ENCODE data around the gene CHST15.

The CHST15 gene

DNA sequence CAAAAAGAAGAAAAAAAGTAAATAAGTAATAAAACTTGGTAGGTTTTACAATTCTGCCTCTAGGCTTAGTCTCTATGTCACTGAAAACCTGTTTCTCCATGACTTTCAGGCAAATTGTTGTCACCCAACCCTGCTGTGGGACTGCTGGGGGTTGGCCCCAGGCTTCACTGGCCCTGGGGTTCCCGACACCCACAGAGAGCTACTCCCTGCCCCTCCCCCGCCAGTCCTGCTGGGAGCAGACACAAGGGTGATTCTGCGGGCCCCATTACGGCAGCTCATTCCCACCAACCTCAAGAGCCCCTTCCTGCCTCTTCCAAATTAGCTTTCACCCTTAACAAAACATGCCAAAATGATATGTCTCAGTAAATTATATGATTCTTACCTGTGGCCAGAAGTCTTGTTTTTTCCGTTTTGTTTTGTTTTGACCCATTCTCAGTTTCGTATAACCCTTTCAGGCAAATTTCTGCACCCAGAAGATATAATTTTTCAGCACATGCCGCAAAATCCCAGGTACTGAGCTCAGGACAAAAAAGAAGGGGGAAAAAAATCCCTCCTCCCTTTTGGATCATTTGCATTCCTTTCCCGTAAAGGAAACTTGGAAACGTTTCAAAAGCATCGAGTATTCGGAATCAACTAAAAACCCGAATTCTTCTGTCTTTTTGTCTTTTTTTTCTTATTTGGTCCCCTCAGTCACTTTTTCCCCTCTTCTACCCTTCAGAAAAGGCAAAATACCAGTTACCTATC lies 27.8 kb downstream of the CHST15 start:
- DNase-seq (ENCODE audit: low read depth), result no peak

GRCh38 chr10:124064676-124065075 lies 28.7 kb downstream of the CHST15 start:
- DNase-seq (ENCODE audit: low read depth), result no peak

- no peak for DNase-seq (ENCODE audit: low read depth)
Measured at GRCh38 chr10:124063750-124064603, 29.4 kb downstream of the CHST15 start.

DNA sequence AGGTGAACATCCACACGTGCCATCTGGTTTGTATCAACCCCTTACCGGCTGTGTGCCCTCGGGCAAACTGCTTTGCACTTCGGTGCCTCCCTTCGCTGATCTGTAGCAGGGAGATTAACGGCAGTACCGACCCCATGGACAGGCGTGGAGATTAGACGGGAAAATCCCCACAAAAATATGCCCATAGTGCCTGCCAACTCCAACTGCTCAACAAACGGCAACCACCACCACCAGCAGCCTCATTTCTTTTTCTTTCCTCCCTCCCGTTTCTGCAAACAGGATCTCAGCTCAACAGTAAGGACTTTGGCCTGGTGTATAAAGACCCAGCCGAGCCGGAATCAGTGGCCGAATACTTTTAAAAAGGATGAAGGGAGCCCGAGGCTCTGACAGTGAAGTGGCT lies 31.0 kb downstream of the CHST15 start:
- DNase-seq (ENCODE audit: low read depth), result no peak

- DNase-seq (ENCODE audit: low read depth), result no peak
Measured at GRCh38 chr10:124061030-124061429, 32.4 kb downstream of the CHST15 start.

DNA sequence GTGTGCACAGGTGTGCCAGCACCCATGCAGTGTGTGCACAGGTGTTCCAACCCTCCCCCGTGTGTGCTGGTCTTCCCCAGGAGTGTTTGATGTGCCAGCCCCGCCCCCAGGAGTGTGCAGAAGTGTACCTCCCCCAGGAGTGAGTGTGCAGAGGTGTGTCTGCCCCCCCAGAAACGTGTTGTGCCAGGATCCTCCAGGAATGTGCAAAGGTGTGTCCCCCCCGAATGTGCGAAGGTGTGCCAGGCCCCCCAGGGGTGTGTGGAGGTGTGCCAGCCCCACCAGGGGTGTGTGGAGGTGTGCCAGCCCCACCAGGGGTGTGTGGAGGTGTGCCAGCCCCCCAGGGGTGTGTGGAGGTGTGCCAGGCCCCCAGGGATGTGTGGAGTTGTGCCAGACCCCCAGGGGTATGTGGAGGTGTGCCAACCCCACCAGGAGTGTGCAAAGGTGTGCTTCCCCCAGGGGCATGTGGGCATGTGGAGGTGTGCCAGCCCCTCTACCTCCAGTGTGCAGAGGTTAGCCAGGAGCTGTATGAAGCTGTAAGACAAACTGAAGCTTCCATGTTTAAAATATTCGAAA lies 33.2 kb downstream of the CHST15 start:
- DNase-seq (ENCODE audit: low read depth), result no peak

DNA sequence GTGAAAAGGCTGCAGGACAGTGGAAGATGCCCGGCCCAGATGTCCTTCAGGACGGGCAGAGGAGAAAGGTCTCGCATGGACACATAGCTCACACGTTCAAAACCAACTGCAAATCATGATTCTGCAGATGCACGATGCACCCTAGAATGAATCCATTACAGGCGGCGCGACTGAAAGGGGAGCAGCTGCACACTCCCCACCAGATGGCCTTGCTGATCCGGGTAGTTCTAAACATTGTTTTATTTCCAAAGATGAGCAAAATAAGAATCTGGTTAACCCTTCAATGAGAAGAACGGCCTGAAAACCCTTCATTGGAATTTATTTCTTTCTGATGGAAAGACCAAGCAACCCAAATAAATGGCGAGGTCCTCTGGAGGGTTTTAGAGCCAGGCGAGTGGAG lies 33.8 kb downstream of the CHST15 start:
- DNase-seq (ENCODE audit: low read depth), result no peak

GRCh38 chr10:124058346-124059003 lies 34.9 kb downstream of the CHST15 start:
- DNase-seq (ENCODE audit: low read depth), result no peak

- no peak for DNase-seq (ENCODE audit: low read depth)
Measured at GRCh38 chr10:124057601-124058000, 35.8 kb downstream of the CHST15 start.

GRCh38 chr10:124056337-124056980 lies 36.9 kb downstream of the CHST15 start:
- no peak for DNase-seq (ENCODE audit: low read depth)

- no peak for DNase-seq (ENCODE audit: low read depth)
Measured at GRCh38 chr10:124053971-124054370, 39.4 kb downstream of the CHST15 start.

- no peak for DNase-seq (ENCODE audit: low read depth)
Measured at GRCh38 chr10:124052561-124052960, 40.8 kb downstream of the CHST15 start.

- no peak for DNase-seq (ENCODE audit: low read depth)
Measured at GRCh38 chr10:124050021-124051015, 43.1 kb downstream of the CHST15 start.

DNA sequence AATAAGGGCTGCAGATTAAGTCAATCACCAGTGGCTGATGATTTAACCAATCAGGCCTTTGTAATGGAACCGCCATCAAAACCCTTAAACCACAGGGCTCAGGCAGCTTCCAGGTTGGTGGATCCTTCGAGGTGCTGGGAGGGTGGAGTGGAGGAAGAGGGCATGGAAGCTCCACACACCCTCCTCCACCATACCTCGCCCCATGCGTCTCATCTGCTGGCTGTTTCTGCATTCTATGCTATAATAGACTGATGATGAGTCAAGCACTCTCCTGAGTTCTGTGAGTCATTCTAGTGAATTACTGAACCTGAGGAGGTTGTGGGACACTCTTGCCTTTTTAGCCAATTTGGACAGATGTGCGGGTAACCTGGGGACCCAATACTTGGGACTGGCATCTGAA lies 43.9 kb downstream of the CHST15 start:
- DNase-seq (ENCODE audit: low read depth), result no peak

DNA sequence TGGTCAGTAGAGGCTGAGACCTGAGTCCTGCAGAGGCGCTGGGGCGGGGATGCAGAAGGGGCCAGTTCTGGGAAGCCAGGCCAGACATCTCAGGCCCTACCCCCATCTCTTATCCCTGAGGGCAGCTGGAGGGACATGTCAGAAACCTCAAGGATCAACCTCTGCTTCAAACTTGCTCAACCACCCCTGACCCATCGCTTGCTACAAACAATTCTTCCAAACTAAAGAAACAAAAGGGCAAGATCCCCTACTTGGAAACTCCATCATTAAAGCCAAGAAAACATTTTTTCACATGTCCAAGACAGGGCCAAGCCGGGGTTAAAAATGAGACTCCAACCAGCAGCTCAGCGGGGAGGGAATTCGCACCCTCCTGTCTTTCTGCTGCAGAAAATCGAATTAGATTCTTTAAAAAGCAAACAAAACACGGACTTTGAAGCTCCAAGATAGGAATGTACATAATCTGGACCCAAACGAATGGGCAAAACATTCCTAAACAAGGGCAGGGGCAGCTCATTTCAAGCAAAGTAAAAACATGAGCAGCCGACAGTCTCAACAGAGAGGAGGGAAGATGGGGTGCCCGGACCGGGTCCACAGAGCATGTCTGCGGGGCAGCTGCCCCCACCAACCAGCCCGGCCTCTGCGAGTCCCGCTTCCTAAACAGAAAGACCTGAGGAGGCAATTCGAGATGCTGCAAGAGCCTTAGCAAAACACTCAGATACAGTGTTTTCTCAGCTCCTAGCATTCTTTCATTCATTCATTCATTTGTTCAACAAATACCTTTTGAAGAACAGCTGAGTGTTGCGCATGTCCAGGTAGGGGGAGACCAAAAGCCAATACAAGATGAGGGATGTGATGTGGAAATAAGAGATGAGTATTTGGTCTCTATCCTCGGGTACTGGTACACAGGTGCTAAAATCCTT lies 44.8 kb downstream of the CHST15 start:
- DNase-seq (ENCODE audit: low read depth), result no peak

- no peak for DNase-seq (ENCODE audit: low read depth)
Measured at GRCh38 chr10:124047427-124048152, 45.8 kb downstream of the CHST15 start.

- no peak for DNase-seq (ENCODE audit: low read depth)
Measured at GRCh38 chr10:124045801-124046355, 47.5 kb downstream of the CHST15 start.

DNA sequence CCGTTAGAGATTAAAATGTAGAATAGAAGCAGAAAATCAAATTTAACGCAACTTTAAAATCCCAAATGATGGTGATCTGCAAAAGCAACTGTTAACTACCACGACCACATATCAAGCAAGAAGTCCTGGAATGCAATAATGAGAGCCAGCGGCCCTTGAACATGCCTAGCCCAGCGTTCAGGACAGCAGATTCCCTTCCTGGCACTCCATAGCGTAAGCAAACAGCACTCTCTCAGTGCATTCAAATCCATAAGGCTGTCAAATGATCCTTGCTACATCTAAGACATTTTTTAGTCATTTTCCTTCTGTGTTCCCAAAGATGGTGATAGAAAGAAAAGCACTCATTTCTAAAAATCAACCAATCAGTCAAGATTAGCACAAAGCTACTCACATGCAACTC lies 48.1 kb downstream of the CHST15 start:
- no peak for DNase-seq (ENCODE audit: low read depth)
